PC-9 (cell line): ENCODE measurements around the gene TACR2. TPM values are rescaled to one million over a fixed set of nuclear protein-coding genes. Genes with fewer than 3 reads are reported as not detected.

Source experiments
- BruUV-seq: library from RNA; stranded (reverse); fragments of 400-500 nt; replicated peaks from 2 replicates; lab custom pipeline; 2021; lab: Mats Ljungman, UMichigan
- CTCF ChIA-PET: fragments of 300-600 bp; sonication (Branson Sonifier 250); formaldehyde crosslinking; loops from one replicate; lab custom pipeline; 2022; ENCODE audit warnings: antibody characterized with exemption; lab: Charles Lee
- POLR2A ChIA-PET: fragments of 300-600 bp; sonication (Branson Sonifier 250); formaldehyde crosslinking; loops from one replicate; lab custom pipeline; 2022; ENCODE audit warnings: antibody characterized with exemption; ENCODE audit not compliant: unreplicated experiment; lab: Charles Lee
- DNase-seq, 2 experiments: peaks; one replicate each; pipeline versions ENCODE4 v3.0.0 to v3.0.0-alpha.2; 2015 to 2022; ENCODE audit warnings: mixed read lengths in 1 of 2
- H2AFZ ChIP-seq: fragments of 200-600 bp; sonication (generic); 2 replicates; pipeline ENCODE4 v1.8.1; 2017; ENCODE audit warnings: antibody characterized with exemption
- H3F3A ChIP-seq: fragments of 200-600 bp; sonication (generic); 2 replicates; pipeline ENCODE4 v1.8.1; 2017; ENCODE audit warnings: antibody characterized with exemption, mild to moderate bottlenecking, low read depth; ENCODE audit not compliant: insufficient read depth
- H3K27ac ChIP-seq: fragments of 200-600 bp; sonication (generic); 2 replicates; pipeline ENCODE4 v1.6.1; 2016; ENCODE audit warnings: mixed run types
- H3K27me3 ChIP-seq: fragments of 200-600 bp; sonication (generic); 2 replicates; pipeline ENCODE4 v1.6.1; 2016; ENCODE audit warnings: low read depth, mixed run types; ENCODE audit not compliant: insufficient read depth
- H3K36me3 ChIP-seq: fragments of 200-600 bp; sonication (generic); 2 replicates; pipeline ENCODE4 v1.6.1; 2016; ENCODE audit warnings: low read depth, mixed run types
- H3K4me1 ChIP-seq: fragments of 200-600 bp; sonication (generic); replicated peaks from 2 replicates; pipeline ENCODE4 v1.6.1; 2016; ENCODE audit warnings: mixed run types; ENCODE audit not compliant: insufficient read depth
- H3K4me2 ChIP-seq: fragments of 200-600 bp; sonication (generic); 2 replicates; pipeline ENCODE4 v1.6.1; 2017; ENCODE audit warnings: mixed run types
- H3K4me3 ChIP-seq: fragments of 200-600 bp; sonication (generic); 2 replicates; pipeline ENCODE4 v1.6.1; 2016; ENCODE audit warnings: mixed run types
- H3K79me2 ChIP-seq: fragments of 200-600 bp; sonication (generic); 2 replicates; pipeline ENCODE4 v1.6.1; 2017; ENCODE audit warnings: low read depth, mixed run types
- H3K9me2 ChIP-seq: fragments of 200-600 bp; sonication (generic); 2 replicates; pipeline ENCODE4 v1.8.1; 2017; ENCODE audit warnings: mild to moderate bottlenecking; ENCODE audit not compliant: insufficient read depth
- H3K9me3 ChIP-seq: fragments of 200-600 bp; sonication (generic); 2 replicates; pipeline ENCODE4 v1.8.1; 2016; ENCODE audit warnings: low read depth; ENCODE audit not compliant: insufficient read depth
- H4K20me1 ChIP-seq: fragments of 200-600 bp; sonication (generic); 2 replicates; pipeline ENCODE4 v1.8.1; 2017; ENCODE audit not compliant: insufficient read depth
- EZH2 ChIP-seq: fragments of 200-600 bp; sonication (generic); IDR thresholded peaks from 2 replicates; pipeline ENCODE4 v1.8.0; 2017; ENCODE audit warnings: antibody characterized with exemption, low read depth
- intact Hi-C: fragments of 100-400 bp; cut with micrococcal nuclease; formaldehyde crosslinking; loops from one replicate; pipeline ENCODE4 v1.10.0; 2022; ENCODE audit not compliant: unreplicated experiment
- total RNA-seq: library from RNA; stranded (reverse); gene quantifications from 2 replicates; pipeline ENCODE4 v1.2.3, GENCODE V29; 2021
- TF ChIP-seq, protein P1 (sequence below): fragments of 200-600 bp; sonication (generic); conservative IDR thresholded peaks from 2 replicates; pipeline ENCODE4 v1.6.1; 2017; ENCODE audit warnings: mixed run types, antibody characterized with exemption, mild to moderate bottlenecking, moderate library complexity

TACR2 gene
- total RNA-seq, 1 experiment from 2014 or later, result not detected

DNA sequence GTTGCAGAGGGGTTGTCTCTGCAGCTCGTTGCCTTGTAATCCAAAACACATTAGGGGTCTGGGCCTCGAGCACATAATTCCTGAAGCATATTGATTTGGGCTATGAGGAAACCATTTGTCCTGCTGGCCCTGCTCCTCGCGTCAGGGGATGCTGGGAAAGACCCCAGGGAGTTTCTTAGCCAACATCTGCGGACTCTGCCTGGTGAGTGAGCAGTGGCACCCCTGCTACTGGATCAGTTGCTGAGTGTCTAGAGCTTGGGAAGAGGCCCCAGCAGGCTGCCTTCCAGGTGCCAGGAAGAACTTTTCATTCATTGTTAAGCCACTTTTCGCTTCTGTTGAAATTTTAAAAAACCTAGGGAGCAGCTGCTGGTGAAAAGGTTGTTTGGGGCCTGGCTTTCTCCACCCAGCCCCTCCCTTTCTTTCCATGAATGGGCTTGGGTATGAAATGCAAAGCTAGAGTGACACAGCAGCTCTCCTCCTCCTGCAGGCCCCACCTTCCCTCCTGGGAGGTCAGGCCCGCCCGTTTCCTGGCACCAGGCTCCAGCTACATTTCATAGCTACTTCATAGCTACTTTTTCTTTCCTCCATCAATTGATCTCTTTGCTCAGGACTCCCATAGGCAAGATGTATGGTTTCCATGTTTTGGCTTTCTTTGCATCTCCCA is 26.8 kb downstream of the TACR2 start:
- peaks cover 46% of the 10 kb centered on the region for H3F3A ChIP-seq
- TSS peak; percentile 79 for BruUV-seq
- intact Hi-C loops, result loop anchor here (2.0 to 5.0 kb wide), 2 partner anchors 71 to 403 kb away; partner anchors contain the start of gene KIFBP
- H3K4me3 ChIP-seq, result no peak overlapping the region
- DNase-seq, result peak; percentile 80 to 81
- H3K27me3 ChIP-seq, result no peaks in the 10 kb centered on the region
- H3K36me3 ChIP-seq, result peaks cover 16% of the 10 kb centered on the region; the same call in 1 of the 2 replicates
- ChIA-PET POLR2A (interaction anchor here (0.5 to 0.6 kb wide), 5 partner anchors 29 to 1706 kb away, joined by 3 to 21 read pairs (median 6); no protein-coding TSS in a partner anchor), CTCF (interaction anchor here (0.9 to 1.6 kb wide), 5 partner anchors 15 to 156 kb away, joined by 3 to 4 read pairs (median 3); no protein-coding TSS in a partner anchor)
- peak overlapping the region; percentile 68 for H3K27ac ChIP-seq
- no peak for TF ChIP-seq EZH2
- TF ChIP-seq, protein P1, sequence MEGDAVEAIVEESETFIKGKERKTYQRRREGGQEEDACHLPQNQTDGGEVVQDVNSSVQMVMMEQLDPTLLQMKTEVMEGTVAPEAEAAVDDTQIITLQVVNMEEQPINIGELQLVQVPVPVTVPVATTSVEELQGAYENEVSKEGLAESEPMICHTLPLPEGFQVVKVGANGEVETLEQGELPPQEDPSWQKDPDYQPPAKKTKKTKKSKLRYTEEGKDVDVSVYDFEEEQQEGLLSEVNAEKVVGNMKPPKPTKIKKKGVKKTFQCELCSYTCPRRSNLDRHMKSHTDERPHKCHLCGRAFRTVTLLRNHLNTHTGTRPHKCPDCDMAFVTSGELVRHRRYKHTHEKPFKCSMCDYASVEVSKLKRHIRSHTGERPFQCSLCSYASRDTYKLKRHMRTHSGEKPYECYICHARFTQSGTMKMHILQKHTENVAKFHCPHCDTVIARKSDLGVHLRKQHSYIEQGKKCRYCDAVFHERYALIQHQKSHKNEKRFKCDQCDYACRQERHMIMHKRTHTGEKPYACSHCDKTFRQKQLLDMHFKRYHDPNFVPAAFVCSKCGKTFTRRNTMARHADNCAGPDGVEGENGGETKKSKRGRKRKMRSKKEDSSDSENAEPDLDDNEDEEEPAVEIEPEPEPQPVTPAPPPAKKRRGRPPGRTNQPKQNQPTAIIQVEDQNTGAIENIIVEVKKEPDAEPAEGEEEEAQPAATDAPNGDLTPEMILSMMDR, result no peak
- H3K9me3 ChIP-seq, result no peaks in the 10 kb centered on the region
- no peaks in the 10 kb centered on the region for H3K9me2 ChIP-seq
- H3K4me2 ChIP-seq, result peak overlapping the region; percentile 54
- peaks cover 55% of the 10 kb centered on the region for H3K4me1 ChIP-seq
- no peaks in the 10 kb centered on the region for H4K20me1 ChIP-seq
- no peak overlapping the region for H2AFZ ChIP-seq
- H3K79me2 ChIP-seq, result peaks cover 15% of the 10 kb centered on the region; the same call in 1 of the 2 replicates

DNA sequence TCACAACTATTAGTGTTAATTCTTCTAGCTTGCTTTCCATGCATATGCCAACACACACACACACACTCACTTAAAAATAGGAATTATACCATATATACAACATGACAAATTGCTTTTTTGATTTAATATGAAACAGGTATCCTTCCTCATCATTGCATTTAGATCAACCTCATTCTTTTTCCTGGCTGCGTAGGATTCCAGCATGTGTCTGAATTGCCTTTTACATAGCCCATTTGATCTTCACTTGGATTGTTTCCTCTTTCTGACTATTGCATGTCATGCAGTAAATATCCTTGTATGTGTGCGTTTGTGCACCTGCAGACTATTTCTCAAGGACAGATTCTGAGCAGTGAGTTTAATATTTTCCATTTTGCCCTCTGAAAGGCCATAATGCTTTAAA is 28.2 kb downstream of the TACR2 start:
- peaks cover 15% of the 10 kb centered on the region; the same call in 1 of the 2 replicates for H3K79me2 ChIP-seq
- CTCF ChIA-PET, result no interaction called here
- no peak overlapping the region for H3K4me2 ChIP-seq
- no peak overlapping the region for H3K4me3 ChIP-seq
- no peak overlapping the region for H3K27ac ChIP-seq
- peaks cover 56% of the 10 kb centered on the region for H3F3A ChIP-seq
- no peaks in the 10 kb centered on the region for H3K27me3 ChIP-seq
- BruUV-seq, result no TSS peak
- POLR2A ChIA-PET, result no interaction called here
- H3K9me3 ChIP-seq, result no peaks in the 10 kb centered on the region
- no peak overlapping the region for H2AFZ ChIP-seq
- H4K20me1 ChIP-seq, result no peaks in the 10 kb centered on the region
- no peak for TF ChIP-seq EZH2
- TF ChIP-seq, protein P1, result no peak
- H3K9me2 ChIP-seq, result no peaks in the 10 kb centered on the region
- intact Hi-C loops, result no loop called here
- peaks cover 69% of the 10 kb centered on the region for H3K4me1 ChIP-seq
- H3K36me3 ChIP-seq, result peaks cover 26% of the 10 kb centered on the region
- DNase-seq, result no peak

DNA sequence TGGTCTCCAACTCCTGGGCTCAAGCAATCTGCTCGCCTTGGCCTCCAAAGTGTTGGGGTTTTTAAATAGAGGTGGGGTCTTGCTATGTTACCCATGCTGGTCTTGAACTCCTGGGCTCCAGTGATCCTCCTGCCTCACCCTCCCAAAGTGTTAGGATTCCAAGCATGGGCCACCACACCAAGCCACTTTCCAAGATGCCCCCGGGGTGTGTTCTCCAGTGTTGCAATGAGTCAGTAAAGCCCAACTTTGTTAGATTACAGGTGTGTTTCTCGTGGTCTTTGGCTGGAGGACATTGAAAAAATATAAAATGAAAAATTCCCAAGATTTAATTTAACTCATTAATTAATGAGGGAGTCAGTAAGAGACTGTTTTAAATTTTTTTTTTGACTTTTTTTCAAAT is 29.2 kb downstream of the TACR2 start:
- BruUV-seq, result no TSS peak
- TF ChIP-seq EZH2, result no peak
- TF ChIP-seq, protein P1, result no peak
- ChIA-PET CTCF (no interaction called here), POLR2A (no interaction called here)
- Histone ChIP-seq H3K9me2 (no peaks in the 10 kb centered on the region), H3K4me3 (no peak overlapping the region), H3K27me3 (no peaks in the 10 kb centered on the region), H3K27ac (peak overlapping the region; percentile 91), H4K20me1 (no peaks in the 10 kb centered on the region), H3K36me3 (peaks cover 26% of the 10 kb centered on the region), H3K9me3 (no peaks in the 10 kb centered on the region), H3K4me2 (0 out of 2 replicates have a peak overlapping the region, but pooled peaks have one; percentile 7), H3K79me2 (peaks cover 15% of the 10 kb centered on the region; the same call in 1 of the 2 replicates), H3F3A (peaks cover 64% of the 10 kb centered on the region), H3K4me1 (peaks cover 76% of the 10 kb centered on the region), H2AFZ (no peak overlapping the region)
- intact Hi-C loops, result no loop called here
- DNase-seq, result peak; percentile 35 to 57
